Endothelial cell of umbilical vein (primary cell): ENCODE measurements around the gene CCDC9B. TPM values are rescaled to one million over a fixed set of nuclear protein-coding genes. Genes with fewer than 3 reads are reported as not detected.

ENCODE experiments used
- BruUV-seq: library from RNA; stranded (reverse); fragments of 400-500 nt; replicated peaks from 2 replicates; lab custom pipeline; 2021; lab: Mats Ljungman, UMichigan
- CTCF ChIA-PET: fragments of 300-600, 350-600 bp; sonication (Branson Sonifier 250); formaldehyde crosslinking; loops from one replicate; lab custom pipeline; 2021; ENCODE audit warnings: antibody characterized with exemption, inconsistent platforms; lab: Charles Lee
- POLR2A ChIA-PET: fragments of 300-600, 350-600 bp; sonication (Branson Sonifier 250); formaldehyde crosslinking; loops from one replicate; lab custom pipeline; 2021; ENCODE audit warnings: antibody characterized with exemption, inconsistent platforms; lab: Charles Lee
- DNase-seq: peaks from one replicate; pipeline ENCODE4 v3.0.0-alpha.2; 2011; ENCODE audit warnings: low read depth, low spot score
- FAIRE-seq: peaks from 2 replicates; lab custom pipeline; 2011; peaks lifted over from hg19 to GRCh38; lab: Jason Lieb, UNC
- H2AFZ ChIP-seq: 2 replicates; pipeline ENCODE4 v1.6.0; 2012; ENCODE audit warnings: low read depth, low read length, control low read depth, inconsistent platforms
- H3K27ac ChIP-seq: 2 replicates; pipeline ENCODE4 v1.5.1; 2011; ENCODE audit warnings: low read depth, mild to moderate bottlenecking, control low read depth, low read length, moderate library complexity; ENCODE audit not compliant: insufficient read depth
- H3K27me3 ChIP-seq, 2 experiments: 2 replicates each; pipeline versions ENCODE4 v1.6.0 to v1.6.1; 2011; ENCODE audit warnings: low read length in 2 of 2, mixed read lengths in 1 of 2; ENCODE audit not compliant: control insufficient read depth in 2 of 2, insufficient read depth in 2 of 2
- H3K36me3 ChIP-seq, 2 experiments: 2 replicates in 1 of 2; 3 replicates in 1 of 2; pipeline ENCODE4 v1.5.1; 2011; ENCODE audit warnings: low read length in 2 of 2, mild to moderate bottlenecking in 1 of 2, moderate library complexity in 1 of 2; ENCODE audit not compliant: control insufficient read depth in 2 of 2, insufficient read depth in 2 of 2; ENCODE audit errors: extremely low read depth in 1 of 2
- H3K4me1 ChIP-seq: 3 replicates; pipeline ENCODE4 v1.5.1; 2011; ENCODE audit warnings: mild to moderate bottlenecking, low read length; ENCODE audit not compliant: control insufficient read depth, insufficient read depth; ENCODE audit errors: extremely low read depth
- H3K4me2 ChIP-seq: 2 replicates; pipeline ENCODE4 v1.6.1; 2011; ENCODE audit warnings: low read length, control low read depth, mixed read lengths; ENCODE audit not compliant: insufficient read depth
- H3K4me3 ChIP-seq, 3 experiments: fragments of 200-600 bp in 1 of 3; sonication (generic), shearing (Covaris generic) in 1 of 3; replicated peaks in 1 of 3; 2 replicates each; pipeline ENCODE4 v1.5.1; 2011 to 2016; ENCODE audit warnings: control low read depth in 3 of 3, low read length in 3 of 3, mild to moderate bottlenecking in 2 of 3, inconsistent platforms in 1 of 3, low read depth in 1 of 3, moderate library complexity in 1 of 3; ENCODE audit not compliant: insufficient read depth in 1 of 3
- H3K79me2 ChIP-seq: 2 replicates; pipeline ENCODE4 v1.6.0; 2012; ENCODE audit warnings: low read length, inconsistent platforms; ENCODE audit not compliant: control insufficient read depth, insufficient read depth
- H3K9ac ChIP-seq: replicated peaks from 2 replicates; pipeline ENCODE3; 2011; ENCODE audit warnings: low read length, control low read depth; ENCODE audit not compliant: insufficient read depth; ENCODE audit errors: extremely low read depth
- H3K9me1 ChIP-seq: replicated peaks from 3 replicates; pipeline ENCODE4 v1.6.0; 2011; ENCODE audit warnings: mild to moderate bottlenecking, low read length; ENCODE audit not compliant: control insufficient read depth, insufficient read depth; ENCODE audit errors: extremely low read depth
- H3K9me3 ChIP-seq: replicated peaks from 2 replicates; pipeline ENCODE4 v1.5.1; 2012; ENCODE audit warnings: low read length, inconsistent platforms; ENCODE audit not compliant: control insufficient read depth, insufficient read depth
- H4K20me1 ChIP-seq: replicated peaks from 2 replicates; pipeline ENCODE3; 2011; ENCODE audit warnings: mild to moderate bottlenecking, low read length; ENCODE audit not compliant: control insufficient read depth, insufficient read depth; ENCODE audit errors: extremely low read depth
- EZH2 ChIP-seq: IDR thresholded peaks from 2 replicates; pipeline ENCODE4 v1.6.1; 2012; ENCODE audit warnings: borderline replicate concordance, low read depth, mild to moderate bottlenecking, moderate library complexity, low read length, inconsistent platforms; ENCODE audit not compliant: severe bottlenecking
- FOS ChIP-seq: IDR thresholded peaks from 2 replicates; pipeline ENCODE4 v1.6.1; 2011; ENCODE audit warnings: mild to moderate bottlenecking, low read length, moderate library complexity, borderline replicate concordance; ENCODE audit not compliant: insufficient read depth
- GATA2 ChIP-seq: IDR thresholded peaks from 2 replicates; pipeline ENCODE4 v1.7.0; 2011; ENCODE audit warnings: low read depth, mild to moderate bottlenecking, moderate library complexity, mixed read lengths, low read length; ENCODE audit not compliant: insufficient read length, insufficient read depth
- JUN ChIP-seq: IDR thresholded peaks from 2 replicates; pipeline ENCODE4 v1.6.1; 2011; ENCODE audit warnings: borderline replicate concordance, low read depth; ENCODE audit not compliant: insufficient read length, insufficient read depth
- MAX ChIP-seq: IDR thresholded peaks from 2 replicates; pipeline ENCODE4 v1.6.1; 2011; ENCODE audit not compliant: insufficient read depth, insufficient read length
- POLR2A ChIP-seq: IDR thresholded peaks from 2 replicates; pipeline ENCODE4 v1.6.1; 2012; ENCODE audit warnings: low read depth, mild to moderate bottlenecking, control low read depth, low read length
- POLR2AphosphoS5 ChIP-seq: IDR thresholded peaks from 2 replicates; pipeline ENCODE4 v1.6.1; 2012; ENCODE audit warnings: low read depth, mild to moderate bottlenecking, control low read depth, low read length, moderate library complexity; ENCODE audit not compliant: insufficient read depth
- dilution Hi-C: fragments of 300-500 bp; cut with MboI; formaldehyde crosslinking; loops from one replicate; pipeline ENCODE4 v1.15.0; 2019; ENCODE audit warnings: low sequenced_read_pairs; ENCODE audit not compliant: extremely low pct_ligation_motif_present
- intact Hi-C: fragments of 100-400 bp; cut with micrococcal nuclease; formaldehyde crosslinking; loops from one replicate; pipeline ENCODE4 v1.10.0; 2022
- polyA plus RNA-seq, 4 experiments: library from polyadenylated mRNA; depleted of rRNA in 3 of 4; stranded (reverse) in 3 of 4; unstranded in 1 of 4; fragments of >200 nt; gene quantifications; 2 replicates each; pipeline versions ENCODE4 v1.2.1 to v1.2.3, GENCODE V29; 2011 to 2012; ENCODE audit warnings: missing spikeins in 1 of 4
- total RNA-seq: library from RNA; stranded (reverse); gene quantifications from 2 replicates; pipeline ENCODE4 v1.2.3, GENCODE V29; 2021

Gene CCDC9B
- total and polyA plus RNA-seq, 2 donors (not counting 3 experiments of a cell fraction or from before 2014, with no cell fraction given) = 7.6 to 46.0 TPM

GRCh38 chr15:40379853-40380252 lies 39.1 kb upstream of the CCDC9B start:
- Histone ChIP-seq H3K9me1 (no peaks in the 10 kb centered on the region), H3K27me3 (no peaks in the 10 kb centered on the region), H3K4me2 (peak overlapping the region; percentile 10), H3K9me3 (no peaks in the 10 kb centered on the region), H3K79me2 (peaks cover 20% of the 10 kb centered on the region), H3K9ac (no peak overlapping the region), H3K36me3 (no peaks in the 10 kb centered on the region), H3K27ac (no peak overlapping the region), H2AFZ (peak overlapping the region; percentile 77), H3K4me1 (peaks cover 19% of the 10 kb centered on the region), H3K4me3 (no peak overlapping the region), H4K20me1 (no peaks in the 10 kb centered on the region)
- intact Hi-C loops (no loop called here), dilution Hi-C loops (no loop called here)
- FAIRE-seq = peak; percentile 75
- BruUV-seq = no TSS peak
- CTCF ChIA-PET = interaction anchor here (1.7 kb wide), 1 partner anchor 57 kb away, joined by 5 read pairs; the partner anchor contains the start of gene INAFM2
- DNase-seq = peak; percentile 75
- TF ChIP-seq GATA2 (no peak), POLR2A (no peak), POLR2AphosphoS5 (no peak), FOS (peak; percentile 9), JUN (no peak)
- POLR2A ChIA-PET = no interaction called here

GRCh38 chr15:40379374-40379773 lies 38.6 kb upstream of the CCDC9B start:
- Histone ChIP-seq H3K79me2 (peaks cover 15% of the 10 kb centered on the region), H3K36me3 (no peaks in the 10 kb centered on the region), H3K9me3 (no peaks in the 10 kb centered on the region), H3K4me1 (peaks cover 15% of the 10 kb centered on the region), H3K27me3 (no peaks in the 10 kb centered on the region), H3K4me3 (no peak overlapping the region), H3K9me1 (no peaks in the 10 kb centered on the region), H2AFZ (peak overlapping the region; percentile 77), H3K27ac (no peak overlapping the region), H3K4me2 (no peak overlapping the region), H4K20me1 (no peaks in the 10 kb centered on the region), H3K9ac (no peak overlapping the region)
- no TSS peak for BruUV-seq
- FAIRE-seq (no peak), DNase-seq (no peak)
- CTCF ChIA-PET = interaction anchor here (1.7 kb wide), 1 partner anchor 56 kb away, joined by 5 read pairs; the partner anchor contains the start of gene INAFM2
- intact Hi-C loops (no loop called here), dilution Hi-C loops (no loop called here)
- no peak for TF ChIP-seq FOS
- TF ChIP-seq POLR2AphosphoS5 = no peak
- TF ChIP-seq EZH2 = no peak
- no peak for TF ChIP-seq MAX
- POLR2A ChIA-PET = no interaction called here
